HCT116 (cell line): ENCODE results near the gene PNPLA6. TPM values are rescaled to one million over a fixed set of nuclear protein-coding genes. Genes with fewer than 3 reads are reported as not detected.
A peak's percentile ranks its signal among the peaks of the same experiment; 100 is the strongest.

Experiments
- ATAC-seq: fragments of 200-7000 bp; cut with Tn5 transposase; 2 replicates; pipeline ENCODE4 v1.9.1; 2020; ENCODE audit warnings: mild to moderate bottlenecking, moderate library complexity
- BruUV-seq: library from RNA; stranded (reverse); fragments of 400-500 nt; replicated peaks from 2 replicates; lab custom pipeline; 2021; lab: Mats Ljungman, UMichigan
- CTCF ChIA-PET: fragments of 300-600 bp; sonication (Branson Sonifier 250); formaldehyde crosslinking; loops from one replicate; lab custom pipeline; 2021; ENCODE audit warnings: antibody characterized with exemption; lab: Charles Lee
- POLR2A ChIA-PET: fragments of 300-600, 350-600 bp; sonication (Branson Sonifier 250); formaldehyde crosslinking; loops from one replicate; lab custom pipeline; 2021; ENCODE audit warnings: antibody characterized with exemption; lab: Charles Lee
- RAD21 ChIA-PET, 2 experiments: fragments of 300-600 bp; sonication (Branson Sonifier 250); formaldehyde crosslinking; loops; one replicate each; lab custom pipeline; 2023; ENCODE audit warnings: low total read pairs in 2 of 2; ENCODE audit not compliant: uncharacterized antibody in 2 of 2, unreplicated experiment in 2 of 2, low non-redundant PET in 1 of 2; lab: Charles Lee
- DNase-seq: peaks from one replicate; pipeline ENCODE4 v3.0.0-alpha.2; 2010; ENCODE audit warnings: low read depth, low spot score
- H2AFZ ChIP-seq: fragments of 200-600 bp; shearing (Covaris generic), sonication (generic); 2 replicates; pipeline ENCODE4 v1.6.1; 2017; ENCODE audit warnings: low read depth, mixed run types, mixed read lengths, antibody characterized with exemption, low read length; ENCODE audit not compliant: poor library complexity, severe bottlenecking
- H3K27ac ChIP-seq: 2 replicates; pipeline ENCODE4 v1.5.1; 2012; ENCODE audit warnings: low read depth, low read length
- H3K27me3 ChIP-seq: fragments of 200-600 bp; sonication (generic); 2 replicates; pipeline ENCODE4 v1.6.1; 2016; ENCODE audit warnings: mixed run types, low read length, mixed read lengths; ENCODE audit not compliant: insufficient read depth
- H3K36me3 ChIP-seq, 2 experiments: fragments of 200-500 bp in 1 of 2; fragments of 200-600 bp in 1 of 2; sonication (Bioruptor generic) in 1 of 2; sonication (generic) in 1 of 2; 2 replicates each; pipeline versions ENCODE4 v1.5.1 to v1.6.1; 2014 to 2016; ENCODE audit warnings: low read length in 2 of 2, inconsistent platforms in 1 of 2, mixed read lengths in 1 of 2, mixed run types in 1 of 2; ENCODE audit not compliant: insufficient read depth in 2 of 2, control insufficient read depth in 1 of 2
- H3K4me1 ChIP-seq, 2 experiments: fragments of 200-600 bp in 1 of 2; sonication (generic) in 1 of 2; 2 replicates each; pipeline versions ENCODE4 v1.5.1 to v1.6.1; 2012 to 2017; ENCODE audit warnings: low read length in 2 of 2, inconsistent platforms in 1 of 2, mild to moderate bottlenecking in 1 of 2, mixed read lengths in 1 of 2, mixed run types in 1 of 2, moderate library complexity in 1 of 2; ENCODE audit not compliant: insufficient read depth in 2 of 2, control insufficient read depth in 1 of 2
- H3K4me2 ChIP-seq: fragments of 200-600 bp; sonication (generic); 2 replicates; pipeline ENCODE4 v1.6.1; 2017; ENCODE audit warnings: mixed run types, low read length, mixed read lengths
- H3K4me3 ChIP-seq, 2 experiments: fragments of 200-600 bp in 1 of 2; sonication (generic) in 1 of 2; replicated peaks in 1 of 2; 2 replicates each; pipeline ENCODE4 v1.5.1; 2011 to 2016; ENCODE audit warnings: low read length in 2 of 2, control low read depth in 1 of 2, low read depth in 1 of 2, mild to moderate bottlenecking in 1 of 2, mixed read lengths in 1 of 2, mixed run types in 1 of 2
- H3K79me2 ChIP-seq: fragments of 200-600 bp; sonication (generic); 2 replicates; pipeline ENCODE4 v1.6.1; 2017; ENCODE audit warnings: mild to moderate bottlenecking, mixed run types, low read length, moderate library complexity, mixed read lengths; ENCODE audit not compliant: insufficient read depth
- H3K9ac ChIP-seq: fragments of 200-600 bp; sonication (generic); 2 replicates; pipeline ENCODE4 v1.6.1; 2016; ENCODE audit warnings: low read length, mixed read lengths
- H3K9me2 ChIP-seq: fragments of 200-600 bp; sonication (generic), shearing (Covaris generic); 2 replicates; pipeline ENCODE4 v1.6.1; 2017; ENCODE audit warnings: mixed run types, mild to moderate bottlenecking, moderate library complexity; ENCODE audit not compliant: insufficient read depth
- H3K9me3 ChIP-seq, 2 experiments: fragments of 200-500 bp in 1 of 2; fragments of 200-600 bp in 1 of 2; sonication (Bioruptor generic) in 1 of 2; sonication (generic) in 1 of 2; 2 replicates each; pipeline ENCODE4 v1.6.1; 2014 to 2017; ENCODE audit warnings: low read length in 2 of 2, mixed read lengths in 2 of 2, inconsistent platforms in 1 of 2, low read depth in 1 of 2, mild to moderate bottlenecking in 1 of 2, mixed run types in 1 of 2, moderate library complexity in 1 of 2; ENCODE audit not compliant: control insufficient read depth in 1 of 2, insufficient read depth in 1 of 2
- H4K20me1 ChIP-seq: fragments of 200-600 bp; sonication (generic), shearing (Covaris generic); 2 replicates; pipeline ENCODE4 v1.6.1; 2017; ENCODE audit warnings: mixed run types, mild to moderate bottlenecking, moderate library complexity; ENCODE audit not compliant: insufficient read depth
- CBX3 ChIP-seq: IDR thresholded peaks from 2 replicates; pipeline ENCODE4 v1.6.1; 2012; ENCODE audit warnings: low read depth
- EGR1 ChIP-seq: IDR thresholded peaks from 2 replicates; pipeline ENCODE4 v1.6.1; 2012; ENCODE audit warnings: low read depth
- ELF1 ChIP-seq: IDR thresholded peaks from 2 replicates; pipeline ENCODE4 v1.6.1; 2012; ENCODE audit warnings: low read depth, borderline replicate concordance
- FOSL1 ChIP-seq: IDR thresholded peaks from 2 replicates; pipeline ENCODE4 v1.6.1; 2012; ENCODE audit warnings: low read depth
- POLR2A ChIP-seq: IDR thresholded peaks from 2 replicates; pipeline ENCODE4 v1.7.0; 2011; ENCODE audit warnings: borderline replicate concordance; ENCODE audit not compliant: insufficient read depth, insufficient read length; ENCODE audit errors: extremely low read depth
- SP1 ChIP-seq: IDR thresholded peaks from 2 replicates; pipeline ENCODE4 v1.6.1; 2012; ENCODE audit warnings: low read depth
- ZBTB33 ChIP-seq: IDR thresholded peaks from 2 replicates; pipeline ENCODE4 v1.6.1; 2011; ENCODE audit warnings: mild to moderate bottlenecking, low read length, moderate library complexity; ENCODE audit not compliant: insufficient replicate concordance; ENCODE audit errors: extremely low read depth
- ZFX ChIP-seq: fragments of 450-650 bp; IDR thresholded peaks from 2 replicates; pipeline ENCODE4 v1.6.1; 2017
- intact Hi-C: fragments of 100-400 bp; cut with micrococcal nuclease; formaldehyde crosslinking; loops from 2 replicates; pipeline ENCODE4 v1.10.0; 2022
- total RNA-seq: library from RNA; stranded (reverse); gene quantifications from one replicate; pipeline ENCODE4 v1.2.1, GENCODE V29; 2021; ENCODE audit not compliant: unreplicated experiment
- TF ChIP-seq, protein P1 (sequence below): IDR thresholded peaks from 2 replicates; pipeline ENCODE4 v1.6.1; 2012

PNPLA6 gene
- total RNA-seq, 1 experiment from 2014 or later: 159 TPM

DNA sequence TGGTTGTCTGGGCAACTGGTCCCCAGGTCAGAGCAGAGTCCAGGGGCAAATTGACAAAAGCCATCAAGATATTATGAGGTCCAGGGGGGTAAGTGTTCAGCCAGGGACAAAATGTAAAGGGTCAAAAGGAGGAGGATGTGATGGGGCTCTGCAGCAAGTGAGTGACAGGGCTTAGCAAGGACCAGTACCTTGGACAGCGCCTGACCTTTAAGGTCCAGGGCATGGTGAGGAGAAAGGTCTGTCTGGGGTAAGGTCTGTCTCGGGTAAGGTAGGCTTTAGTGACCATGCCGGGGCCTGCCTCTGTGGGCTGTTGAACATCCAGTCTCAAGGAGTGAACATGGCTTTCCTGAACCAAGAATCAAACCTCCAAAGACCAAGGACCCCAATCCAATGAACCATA is 25.9 kb upstream of the PNPLA6 start:
- Histone ChIP-seq H3K36me3 (no peaks in the 10 kb centered on the region), H3K27me3 (no peaks in the 10 kb centered on the region), H3K4me2 (no peak overlapping the region), H3K27ac (no peak overlapping the region), H3K79me2 (no peaks in the 10 kb centered on the region), H3K9ac (no peak overlapping the region), H4K20me1 (no peaks in the 10 kb centered on the region), H3K4me3 (no peak overlapping the region), H2AFZ (no peak overlapping the region), H3K4me1 (peaks cover 21 to 39% of the 10 kb centered on the region in 2 experiments), H3K9me3 (no peaks in the 10 kb centered on the region), H3K9me2 (no peaks in the 10 kb centered on the region)
- RAD21 ChIA-PET: no interaction called here
- POLR2A ChIA-PET: interaction anchor here (0.5 kb wide), 1 partner anchor 361 kb away, joined by 3 read pairs; no protein-coding TSS in a partner anchor
- TF ChIP-seq EGR1: no peak
- TF ChIP-seq ZBTB33: no peak
- no peak for TF ChIP-seq CBX3
- TF ChIP-seq SP1: no peak
- no peak for TF ChIP-seq ELF1
- no peak for TF ChIP-seq ZFX
- TF ChIP-seq POLR2A: no peak
- TF ChIP-seq FOSL1: no peak
- intact Hi-C loops: no loop called here
- ATAC-seq: no peak
- no peak for DNase-seq
- CTCF ChIA-PET: no interaction called here
- no TSS peak for BruUV-seq

GRCh38 chr19:7512400-7512851 is 23.1 kb upstream of the PNPLA6 start:
- Histone ChIP-seq H3K9ac (no peak overlapping the region), H3K4me1 (peaks cover 13 to 31% of the 10 kb centered on the region in 2 experiments), H3K9me2 (no peaks in the 10 kb centered on the region), H2AFZ (no peak overlapping the region), H3K36me3 (no peaks in the 10 kb centered on the region), H4K20me1 (no peaks in the 10 kb centered on the region), H3K27ac (no peak overlapping the region), H3K4me3 (no peak overlapping the region), H3K9me3 (no peaks in the 10 kb centered on the region), H3K27me3 (no peaks in the 10 kb centered on the region), H3K79me2 (no peaks in the 10 kb centered on the region), H3K4me2 (no peak overlapping the region)
- no TSS peak for BruUV-seq
- DNase-seq (no peak), ATAC-seq (no peak)
- ChIA-PET CTCF (interaction anchor here (1.3 kb wide), 1 partner anchor 56 kb away, joined by 3 read pairs; no protein-coding TSS in a partner anchor), RAD21 (interaction anchor here in 1 of 2 experiments (0.6 kb wide), 1 partner anchor 20 kb away, joined by 3 read pairs; no protein-coding TSS in a partner anchor), POLR2A (no interaction called here)
- intact Hi-C loops: no loop called here
- TF ChIP-seq ZFX (no peak), POLR2A (peak; percentile 62)
- TF ChIP-seq, protein P1, sequence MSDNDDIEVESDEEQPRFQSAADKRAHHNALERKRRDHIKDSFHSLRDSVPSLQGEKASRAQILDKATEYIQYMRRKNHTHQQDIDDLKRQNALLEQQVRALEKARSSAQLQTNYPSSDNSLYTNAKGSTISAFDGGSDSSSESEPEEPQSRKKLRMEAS: no peak
